DMS79 (cell line): Measurements from ENCODE around the gene PACS2.
"Not testable (repeated sequence)": the region's sequence is repeated elsewhere in the genome, so short reads cannot be mapped to it uniquely, and the experiment has no call there.

ENCODE experiments used
- DNase-seq: peaks from one replicate; lab custom pipeline; 2025; lab: John Stamatoyannopoulos, UW

The PACS2 gene

GRCh38 chr14:105351410-105351809 is 36.9 kb downstream of the PACS2 start:
- no peak for DNase-seq

GRCh38 chr14:105351920-105352851 is 37.6 kb downstream of the PACS2 start:
- peak; percentile 94 for DNase-seq

- DNase-seq: no peak
These were observed 38.6 kb downstream of the PACS2 start for GRCh38 chr14:105353136-105353535.

GRCh38 chr14:105354541-105354940 is 40.0 kb downstream of the PACS2 start:
- DNase-seq: no peak

- no peak for DNase-seq
These were observed 40.6 kb downstream of the PACS2 start for GRCh38 chr14:105355049-105355575.

GRCh38 chr14:105355850-105356604 is 41.5 kb downstream of the PACS2 start:
- no peak for DNase-seq

GRCh38 chr14:105356927-105357326 is 42.4 kb downstream of the PACS2 start:
- DNase-seq: no peak

- no peak for DNase-seq
These were observed 43.1 kb downstream of the PACS2 start for GRCh38 chr14:105357626-105358025.

- DNase-seq: no peak
These were observed 43.7 kb downstream of the PACS2 start for GRCh38 chr14:105358140-105358846.

GRCh38 chr14:105358943-105359342 is 44.4 kb downstream of the PACS2 start:
- DNase-seq: no peak

- DNase-seq: not testable (repeated sequence)
These were observed 46.9 kb downstream of the PACS2 start for GRCh38 chr14:105361412-105361811.

GRCh38 chr14:105363847-105364708 is 49.5 kb downstream of the PACS2 start:
- no peak for DNase-seq

- DNase-seq: no peak
These were observed 50.6 kb downstream of the PACS2 start for GRCh38 chr14:105365101-105365500.

GRCh38 chr14:105365681-105366080 is 51.1 kb downstream of the PACS2 start:
- DNase-seq: no peak

- no peak for DNase-seq
These were observed 52.0 kb downstream of the PACS2 start for GRCh38 chr14:105366386-105367074.

- DNase-seq: no peak
These were observed 52.8 kb downstream of the PACS2 start for GRCh38 chr14:105367116-105368031.

GRCh38 chr14:105368032-105368417 is 53.5 kb downstream of the PACS2 start:
- DNase-seq: no peak

- DNase-seq: no peak
These were observed 53.9 kb downstream of the PACS2 start for GRCh38 chr14:105368426-105368825.

- DNase-seq: no peak
These were observed 54.5 kb downstream of the PACS2 start for GRCh38 chr14:105368910-105369652.
